GM12878 (cell line): Measurements from ENCODE around the gene PRR7. TPM values are rescaled to one million over a fixed set of nuclear protein-coding genes. Genes with fewer than 3 reads are reported as not detected.

Experiments
- CBFB ChIP-seq: IDR thresholded peaks from 2 replicates; pipeline ENCODE4 v1.6.1; 2016; ENCODE audit warnings: antibody characterized with exemption, low read depth
- CBX5 ChIP-seq: sonication (generic); IDR thresholded peaks from 2 replicates; pipeline ENCODE4 v1.6.1; 2016; ENCODE audit warnings: low read depth, moderate library complexity, mild to moderate bottlenecking, inconsistent platforms
- CHD1 ChIP-seq: IDR thresholded peaks from 2 replicates; pipeline ENCODE4 v1.6.1; 2012; ENCODE audit warnings: low read depth, low read length, improper control_type of control experiment
- CHD2 ChIP-seq: IDR thresholded peaks from 2 replicates; pipeline ENCODE4 v1.6.1; 2011; ENCODE audit warnings: low read depth, low read length, improper control_type of control experiment, borderline replicate concordance
- CREM ChIP-seq: IDR thresholded peaks from 2 replicates; pipeline ENCODE4 v1.6.1; 2014; ENCODE audit warnings: antibody characterized with exemption, low read depth
- HDGF ChIP-seq: fragments of 450-650 bp; IDR thresholded peaks from 2 replicates; pipeline ENCODE4 v1.6.1; 2016; ENCODE audit warnings: antibody characterized with exemption
- IRF4 ChIP-seq: IDR thresholded peaks from 2 replicates; pipeline ENCODE4 v1.6.1; 2011; ENCODE audit warnings: low read depth, low read length
- IRF5 ChIP-seq: fragments of 450-650 bp; IDR thresholded peaks from 2 replicates; pipeline ENCODE4 v1.6.1; 2017; ENCODE audit warnings: borderline replicate concordance
- MYC ChIP-seq: IDR thresholded peaks from 2 replicates; pipeline ENCODE4 v1.6.1; 2011; ENCODE audit warnings: mild to moderate bottlenecking, low read length, moderate library complexity, inconsistent platforms; ENCODE audit not compliant: insufficient read depth, insufficient replicate concordance, insufficient read length, severe bottlenecking
- NFIC ChIP-seq: IDR thresholded peaks from 2 replicates; pipeline ENCODE4 v1.6.1; 2012; ENCODE audit warnings: low read depth, mild to moderate bottlenecking, inconsistent platforms, low read length, moderate library complexity
- RAD51 ChIP-seq: fragments of 450-650 bp; IDR thresholded peaks from 2 replicates; pipeline ENCODE4 v1.6.1; 2016; ENCODE audit warnings: moderate library complexity, mild to moderate bottlenecking, inconsistent platforms
- RELA ChIP-seq: fragments of 450-650 bp; IDR thresholded peaks from 2 replicates; pipeline ENCODE4 v1.8.0; 2014; ENCODE audit warnings: borderline replicate concordance; ENCODE audit not compliant: partially characterized antibody
- SIX5 ChIP-seq: IDR thresholded peaks from 2 replicates; pipeline ENCODE4 v1.6.1; 2011; ENCODE audit warnings: mild to moderate bottlenecking, low read depth, low read length, moderate library complexity; ENCODE audit not compliant: severe bottlenecking
- WRNIP1 ChIP-seq: IDR thresholded peaks from 2 replicates; pipeline ENCODE4 v1.6.1; 2011; ENCODE audit warnings: low read depth, low read length, improper control_type of control experiment, borderline replicate concordance
- polyA plus RNA-seq, 11 experiments: library from polyadenylated mRNA; depleted of rRNA in 4 of 11; unstranded in 6 of 11; stranded (reverse) in 5 of 11; fragments of >200 nt; fragmentation: Nextera tagmentation in 4 of 11; fragmentation: Illumina TruSeq in 1 of 11; extraction: Ambion mirVana in 4 of 11; extraction: Trizol in 1 of 11; gene quantifications; 1 replicate in 1 of 11; 2 replicates in 10 of 11; pipeline versions ENCODE4 v1.2.1 to v1.2.3, GENCODE V29; 2011 to 2016; ENCODE audit warnings: inconsistent platforms in 2 of 11, missing spikeins in 2 of 11, low read depth in 1 of 11
- total RNA-seq, 4 experiments: library from RNA; depleted of rRNA in 3 of 4; stranded (reverse); fragments of >200 nt in 3 of 4; fragmentation: Illumina TruSeq in 1 of 4; extraction: Trizol in 1 of 4; gene quantifications; 2 replicates each; pipeline versions ENCODE4 v1.2.1 to v1.2.3, GENCODE V29; 2013 to 2021
- TF ChIP-seq, protein P1 (sequence below): fragments of 450-650 bp; IDR thresholded peaks from 2 replicates; pipeline ENCODE4 v1.6.1; 2017; ENCODE audit warnings: low read depth, mild to moderate bottlenecking, moderate library complexity
- TF ChIP-seq, protein P2 (sequence below): IDR thresholded peaks from 2 replicates; pipeline ENCODE4 v1.6.1; 2012; ENCODE audit warnings: low read length, inconsistent platforms
- TF ChIP-seq, protein P3 (sequence below): IDR thresholded peaks from 2 replicates; pipeline ENCODE4 v1.6.1; 2012; ENCODE audit warnings: improper control_type of control experiment, low read depth, low read length; ENCODE audit not compliant: insufficient replicate concordance
- TF ChIP-seq, protein P4 (sequence below): fragments of 450-650 bp; IDR thresholded peaks from 2 replicates; pipeline ENCODE4 v1.6.1; 2014; ENCODE audit warnings: mild to moderate bottlenecking

Gene PRR7
- total and polyA plus RNA-seq, 10 of the 15 experiments (the other 5 are each of a cell fraction or from before 2014, with no cell fraction given), result 0.09 to 18.8 (median 4.6) TPM; not detected in 2

- TF ChIP-seq, protein P1, sequence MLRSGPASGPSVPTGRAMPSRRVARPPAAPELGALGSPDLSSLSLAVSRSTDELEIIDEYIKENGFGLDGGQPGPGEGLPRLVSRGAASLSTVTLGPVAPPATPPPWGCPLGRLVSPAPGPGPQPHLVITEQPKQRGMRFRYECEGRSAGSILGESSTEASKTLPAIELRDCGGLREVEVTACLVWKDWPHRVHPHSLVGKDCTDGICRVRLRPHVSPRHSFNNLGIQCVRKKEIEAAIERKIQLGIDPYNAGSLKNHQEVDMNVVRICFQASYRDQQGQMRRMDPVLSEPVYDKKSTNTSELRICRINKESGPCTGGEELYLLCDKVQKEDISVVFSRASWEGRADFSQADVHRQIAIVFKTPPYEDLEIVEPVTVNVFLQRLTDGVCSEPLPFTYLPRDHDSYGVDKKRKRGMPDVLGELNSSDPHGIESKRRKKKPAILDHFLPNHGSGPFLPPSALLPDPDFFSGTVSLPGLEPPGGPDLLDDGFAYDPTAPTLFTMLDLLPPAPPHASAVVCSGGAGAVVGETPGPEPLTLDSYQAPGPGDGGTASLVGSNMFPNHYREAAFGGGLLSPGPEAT, result peak; percentile 26; the same call in 1 of the 2 replicates
- TF ChIP-seq IRF5 (no peak), CREM (peak; percentile 31; the same call in 1 of the 2 replicates), MYC (no peak), SIX5 (no peak), NFIC (no peak), IRF4 (no peak), CHD2 (peak; percentile 69), WRNIP1 (no peak), RELA (no peak), CBX5 (no peak), CBFB (no peak), HDGF (peak; percentile 98), CHD1 (no peak), RAD51 (no peak)
- TF ChIP-seq, protein P2, sequence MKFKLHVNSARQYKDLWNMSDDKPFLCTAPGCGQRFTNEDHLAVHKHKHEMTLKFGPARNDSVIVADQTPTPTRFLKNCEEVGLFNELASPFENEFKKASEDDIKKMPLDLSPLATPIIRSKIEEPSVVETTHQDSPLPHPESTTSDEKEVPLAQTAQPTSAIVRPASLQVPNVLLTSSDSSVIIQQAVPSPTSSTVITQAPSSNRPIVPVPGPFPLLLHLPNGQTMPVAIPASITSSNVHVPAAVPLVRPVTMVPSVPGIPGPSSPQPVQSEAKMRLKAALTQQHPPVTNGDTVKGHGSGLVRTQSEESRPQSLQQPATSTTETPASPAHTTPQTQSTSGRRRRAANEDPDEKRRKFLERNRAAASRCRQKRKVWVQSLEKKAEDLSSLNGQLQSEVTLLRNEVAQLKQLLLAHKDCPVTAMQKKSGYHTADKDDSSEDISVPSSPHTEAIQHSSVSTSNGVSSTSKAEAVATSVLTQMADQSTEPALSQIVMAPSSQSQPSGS, result no peak
- TF ChIP-seq, protein P3, sequence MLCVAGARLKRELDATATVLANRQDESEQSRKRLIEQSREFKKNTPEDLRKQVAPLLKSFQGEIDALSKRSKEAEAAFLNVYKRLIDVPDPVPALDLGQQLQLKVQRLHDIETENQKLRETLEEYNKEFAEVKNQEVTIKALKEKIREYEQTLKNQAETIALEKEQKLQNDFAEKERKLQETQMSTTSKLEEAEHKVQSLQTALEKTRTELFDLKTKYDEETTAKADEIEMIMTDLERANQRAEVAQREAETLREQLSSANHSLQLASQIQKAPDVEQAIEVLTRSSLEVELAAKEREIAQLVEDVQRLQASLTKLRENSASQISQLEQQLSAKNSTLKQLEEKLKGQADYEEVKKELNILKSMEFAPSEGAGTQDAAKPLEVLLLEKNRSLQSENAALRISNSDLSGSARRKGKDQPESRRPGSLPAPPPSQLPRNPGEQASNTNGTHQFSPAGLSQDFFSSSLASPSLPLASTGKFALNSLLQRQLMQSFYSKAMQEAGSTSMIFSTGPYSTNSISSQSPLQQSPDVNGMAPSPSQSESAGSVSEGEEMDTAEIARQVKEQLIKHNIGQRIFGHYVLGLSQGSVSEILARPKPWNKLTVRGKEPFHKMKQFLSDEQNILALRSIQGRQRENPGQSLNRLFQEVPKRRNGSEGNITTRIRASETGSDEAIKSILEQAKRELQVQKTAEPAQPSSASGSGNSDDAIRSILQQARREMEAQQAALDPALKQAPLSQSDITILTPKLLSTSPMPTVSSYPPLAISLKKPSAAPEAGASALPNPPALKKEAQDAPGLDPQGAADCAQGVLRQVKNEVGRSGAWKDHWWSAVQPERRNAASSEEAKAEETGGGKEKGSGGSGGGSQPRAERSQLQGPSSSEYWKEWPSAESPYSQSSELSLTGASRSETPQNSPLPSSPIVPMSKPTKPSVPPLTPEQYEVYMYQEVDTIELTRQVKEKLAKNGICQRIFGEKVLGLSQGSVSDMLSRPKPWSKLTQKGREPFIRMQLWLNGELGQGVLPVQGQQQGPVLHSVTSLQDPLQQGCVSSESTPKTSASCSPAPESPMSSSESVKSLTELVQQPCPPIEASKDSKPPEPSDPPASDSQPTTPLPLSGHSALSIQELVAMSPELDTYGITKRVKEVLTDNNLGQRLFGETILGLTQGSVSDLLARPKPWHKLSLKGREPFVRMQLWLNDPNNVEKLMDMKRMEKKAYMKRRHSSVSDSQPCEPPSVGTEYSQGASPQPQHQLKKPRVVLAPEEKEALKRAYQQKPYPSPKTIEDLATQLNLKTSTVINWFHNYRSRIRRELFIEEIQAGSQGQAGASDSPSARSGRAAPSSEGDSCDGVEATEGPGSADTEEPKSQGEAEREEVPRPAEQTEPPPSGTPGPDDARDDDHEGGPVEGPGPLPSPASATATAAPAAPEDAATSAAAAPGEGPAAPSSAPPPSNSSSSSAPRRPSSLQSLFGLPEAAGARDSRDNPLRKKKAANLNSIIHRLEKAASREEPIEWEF, result no peak
- TF ChIP-seq, protein P4, sequence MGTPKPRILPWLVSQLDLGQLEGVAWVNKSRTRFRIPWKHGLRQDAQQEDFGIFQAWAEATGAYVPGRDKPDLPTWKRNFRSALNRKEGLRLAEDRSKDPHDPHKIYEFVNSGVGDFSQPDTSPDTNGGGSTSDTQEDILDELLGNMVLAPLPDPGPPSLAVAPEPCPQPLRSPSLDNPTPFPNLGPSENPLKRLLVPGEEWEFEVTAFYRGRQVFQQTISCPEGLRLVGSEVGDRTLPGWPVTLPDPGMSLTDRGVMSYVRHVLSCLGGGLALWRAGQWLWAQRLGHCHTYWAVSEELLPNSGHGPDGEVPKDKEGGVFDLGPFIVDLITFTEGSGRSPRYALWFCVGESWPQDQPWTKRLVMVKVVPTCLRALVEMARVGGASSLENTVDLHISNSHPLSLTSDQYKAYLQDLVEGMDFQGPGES, result no peak
These were observed 50.8 kb downstream of the PRR7 start, which contains the start of gene PDLIM7 (continued) for GRCh38 chr5:177497292-177498012.
